Endothelial cell of umbilical vein (primary cell): ENCODE results near the gene CALML6. TPM values are rescaled to one million over a fixed set of nuclear protein-coding genes. Genes with fewer than 3 reads are reported as not detected.

Source experiments
- BruUV-seq: library from RNA; stranded (reverse); fragments of 400-500 nt; replicated peaks from 2 replicates; lab custom pipeline; 2021; lab: Mats Ljungman, UMichigan
- CTCF ChIA-PET: fragments of 300-600, 350-600 bp; sonication (Branson Sonifier 250); formaldehyde crosslinking; loops from one replicate; lab custom pipeline; 2021; ENCODE audit warnings: antibody characterized with exemption, inconsistent platforms; lab: Charles Lee
- POLR2A ChIA-PET: fragments of 300-600, 350-600 bp; sonication (Branson Sonifier 250); formaldehyde crosslinking; loops from one replicate; lab custom pipeline; 2021; ENCODE audit warnings: antibody characterized with exemption, inconsistent platforms; lab: Charles Lee
- DNase-seq: peaks from one replicate; pipeline ENCODE4 v3.0.0-alpha.2; 2011; ENCODE audit warnings: low read depth, low spot score
- FAIRE-seq: peaks from 2 replicates; lab custom pipeline; 2011; peaks lifted over from hg19 to GRCh38; lab: Jason Lieb, UNC
- H2AFZ ChIP-seq: 2 replicates; pipeline ENCODE4 v1.6.0; 2012; ENCODE audit warnings: low read depth, low read length, control low read depth, inconsistent platforms
- H3K27ac ChIP-seq: 2 replicates; pipeline ENCODE4 v1.5.1; 2011; ENCODE audit warnings: low read depth, mild to moderate bottlenecking, control low read depth, low read length, moderate library complexity; ENCODE audit not compliant: insufficient read depth
- H3K27me3 ChIP-seq, 2 experiments: 2 replicates each; pipeline versions ENCODE4 v1.6.0 to v1.6.1; 2011; ENCODE audit warnings: low read length in 2 of 2, mixed read lengths in 1 of 2; ENCODE audit not compliant: control insufficient read depth in 2 of 2, insufficient read depth in 2 of 2
- H3K36me3 ChIP-seq, 2 experiments: 2 replicates in 1 of 2; 3 replicates in 1 of 2; pipeline ENCODE4 v1.5.1; 2011; ENCODE audit warnings: low read length in 2 of 2, mild to moderate bottlenecking in 1 of 2, moderate library complexity in 1 of 2; ENCODE audit not compliant: control insufficient read depth in 2 of 2, insufficient read depth in 2 of 2; ENCODE audit errors: extremely low read depth in 1 of 2
- H3K4me1 ChIP-seq: 3 replicates; pipeline ENCODE4 v1.5.1; 2011; ENCODE audit warnings: mild to moderate bottlenecking, low read length; ENCODE audit not compliant: control insufficient read depth, insufficient read depth; ENCODE audit errors: extremely low read depth
- H3K4me2 ChIP-seq: 2 replicates; pipeline ENCODE4 v1.6.1; 2011; ENCODE audit warnings: low read length, control low read depth, mixed read lengths; ENCODE audit not compliant: insufficient read depth
- H3K4me3 ChIP-seq, 3 experiments: fragments of 200-600 bp in 1 of 3; sonication (generic), shearing (Covaris generic) in 1 of 3; replicated peaks in 1 of 3; 2 replicates each; pipeline ENCODE4 v1.5.1; 2011 to 2016; ENCODE audit warnings: control low read depth in 3 of 3, low read length in 3 of 3, mild to moderate bottlenecking in 2 of 3, inconsistent platforms in 1 of 3, low read depth in 1 of 3, moderate library complexity in 1 of 3; ENCODE audit not compliant: insufficient read depth in 1 of 3
- H3K79me2 ChIP-seq: 2 replicates; pipeline ENCODE4 v1.6.0; 2012; ENCODE audit warnings: low read length, inconsistent platforms; ENCODE audit not compliant: control insufficient read depth, insufficient read depth
- H3K9ac ChIP-seq: replicated peaks from 2 replicates; pipeline ENCODE3; 2011; ENCODE audit warnings: low read length, control low read depth; ENCODE audit not compliant: insufficient read depth; ENCODE audit errors: extremely low read depth
- H3K9me1 ChIP-seq: replicated peaks from 3 replicates; pipeline ENCODE4 v1.6.0; 2011; ENCODE audit warnings: mild to moderate bottlenecking, low read length; ENCODE audit not compliant: control insufficient read depth, insufficient read depth; ENCODE audit errors: extremely low read depth
- H3K9me3 ChIP-seq: replicated peaks from 2 replicates; pipeline ENCODE4 v1.5.1; 2012; ENCODE audit warnings: low read length, inconsistent platforms; ENCODE audit not compliant: control insufficient read depth, insufficient read depth
- H4K20me1 ChIP-seq: replicated peaks from 2 replicates; pipeline ENCODE3; 2011; ENCODE audit warnings: mild to moderate bottlenecking, low read length; ENCODE audit not compliant: control insufficient read depth, insufficient read depth; ENCODE audit errors: extremely low read depth
- CTCF ChIP-seq, 2 donors: IDR thresholded peaks; 1 replicate in 1 of 2; 2 replicates in 1 of 2; pipeline ENCODE4 v1.5.1; 2011; ENCODE audit warnings: low read length in 2 of 2, mild to moderate bottlenecking in 2 of 2, moderate library complexity in 2 of 2, control low read depth in 1 of 2, inconsistent platforms in 1 of 2, low read depth in 1 of 2; ENCODE audit not compliant: insufficient read depth in 1 of 2; ENCODE audit errors: extremely low read depth in 1 of 2
- EZH2 ChIP-seq: IDR thresholded peaks from 2 replicates; pipeline ENCODE4 v1.6.1; 2012; ENCODE audit warnings: borderline replicate concordance, low read depth, mild to moderate bottlenecking, moderate library complexity, low read length, inconsistent platforms; ENCODE audit not compliant: severe bottlenecking
- FOS ChIP-seq: IDR thresholded peaks from 2 replicates; pipeline ENCODE4 v1.6.1; 2011; ENCODE audit warnings: mild to moderate bottlenecking, low read length, moderate library complexity, borderline replicate concordance; ENCODE audit not compliant: insufficient read depth
- GATA2 ChIP-seq: IDR thresholded peaks from 2 replicates; pipeline ENCODE4 v1.7.0; 2011; ENCODE audit warnings: low read depth, mild to moderate bottlenecking, moderate library complexity, mixed read lengths, low read length; ENCODE audit not compliant: insufficient read length, insufficient read depth
- JUN ChIP-seq: IDR thresholded peaks from 2 replicates; pipeline ENCODE4 v1.6.1; 2011; ENCODE audit warnings: borderline replicate concordance, low read depth; ENCODE audit not compliant: insufficient read length, insufficient read depth
- MAX ChIP-seq: IDR thresholded peaks from 2 replicates; pipeline ENCODE4 v1.6.1; 2011; ENCODE audit not compliant: insufficient read depth, insufficient read length
- MYC ChIP-seq: IDR thresholded peaks from one replicate; pipeline ENCODE4 v1.6.1; 2011; ENCODE audit warnings: mild to moderate bottlenecking, low read depth, low read length
- POLR2A ChIP-seq: IDR thresholded peaks from 2 replicates; pipeline ENCODE4 v1.6.1; 2012; ENCODE audit warnings: low read depth, mild to moderate bottlenecking, control low read depth, low read length
- POLR2AphosphoS5 ChIP-seq: IDR thresholded peaks from 2 replicates; pipeline ENCODE4 v1.6.1; 2012; ENCODE audit warnings: low read depth, mild to moderate bottlenecking, control low read depth, low read length, moderate library complexity; ENCODE audit not compliant: insufficient read depth
- dilution Hi-C: fragments of 300-500 bp; cut with MboI; formaldehyde crosslinking; loops from one replicate; pipeline ENCODE4 v1.15.0; 2019; ENCODE audit warnings: low sequenced_read_pairs; ENCODE audit not compliant: extremely low pct_ligation_motif_present
- intact Hi-C: fragments of 100-400 bp; cut with micrococcal nuclease; formaldehyde crosslinking; loops from one replicate; pipeline ENCODE4 v1.10.0; 2022
- polyA plus RNA-seq, 4 experiments: library from polyadenylated mRNA; depleted of rRNA in 3 of 4; stranded (reverse) in 3 of 4; unstranded in 1 of 4; fragments of >200 nt; gene quantifications; 2 replicates each; pipeline versions ENCODE4 v1.2.1 to v1.2.3, GENCODE V29; 2011 to 2012; ENCODE audit warnings: missing spikeins in 1 of 4
- total RNA-seq: library from RNA; stranded (reverse); gene quantifications from 2 replicates; pipeline ENCODE4 v1.2.3, GENCODE V29; 2021

Gene CALML6
- total and polyA plus RNA-seq, 2 donors (not counting 3 experiments of a cell fraction or from before 2014, with no cell fraction given): 0.36 to 0.44 TPM

- intact Hi-C loops (no loop called here), dilution Hi-C loops (no loop called here)
- Histone ChIP-seq H4K20me1 (no peaks in the 10 kb centered on the region), H3K27ac (no peak overlapping the region), H3K4me1 (no peaks in the 10 kb centered on the region), H3K9me1 (no peaks in the 10 kb centered on the region), H3K4me2 (no peak overlapping the region), H3K79me2 (no peaks in the 10 kb centered on the region), H3K9ac (no peak overlapping the region), H3K36me3 (no peaks in the 10 kb centered on the region), H3K4me3 (no peak overlapping the region), H3K9me3 (peaks cover under 1% of the 10 kb centered on the region), H3K27me3 (no peaks in the 10 kb centered on the region), H2AFZ (no peak overlapping the region)
- CTCF ChIA-PET: no interaction called here
- POLR2A ChIA-PET: no interaction called here
- no peak for TF ChIP-seq FOS
- TF ChIP-seq CTCF (IDR thresholded peaks at IDR 0.05; ENCODE audit: extremely low read depth in 1 of 2, insufficient read depth in 1 of 2, low read depth in 1 of 2, low read length in 2 of 2): no peak
- TF ChIP-seq JUN: no peak
- TF ChIP-seq MAX: no peak
- TF ChIP-seq MYC: no peak
- TF ChIP-seq GATA2: no peak
- no peak for TF ChIP-seq POLR2AphosphoS5
- TF ChIP-seq POLR2A: no peak
- no peak for TF ChIP-seq EZH2
- no peak for FAIRE-seq
- DNase-seq: no peak
- no TSS peak for BruUV-seq
These were observed 24.4 kb downstream of the CALML6 start for GRCh38 chr1:1939296-1940122.
